ENCODE results near the gene PEMT.

Gene PEMT

DNA sequence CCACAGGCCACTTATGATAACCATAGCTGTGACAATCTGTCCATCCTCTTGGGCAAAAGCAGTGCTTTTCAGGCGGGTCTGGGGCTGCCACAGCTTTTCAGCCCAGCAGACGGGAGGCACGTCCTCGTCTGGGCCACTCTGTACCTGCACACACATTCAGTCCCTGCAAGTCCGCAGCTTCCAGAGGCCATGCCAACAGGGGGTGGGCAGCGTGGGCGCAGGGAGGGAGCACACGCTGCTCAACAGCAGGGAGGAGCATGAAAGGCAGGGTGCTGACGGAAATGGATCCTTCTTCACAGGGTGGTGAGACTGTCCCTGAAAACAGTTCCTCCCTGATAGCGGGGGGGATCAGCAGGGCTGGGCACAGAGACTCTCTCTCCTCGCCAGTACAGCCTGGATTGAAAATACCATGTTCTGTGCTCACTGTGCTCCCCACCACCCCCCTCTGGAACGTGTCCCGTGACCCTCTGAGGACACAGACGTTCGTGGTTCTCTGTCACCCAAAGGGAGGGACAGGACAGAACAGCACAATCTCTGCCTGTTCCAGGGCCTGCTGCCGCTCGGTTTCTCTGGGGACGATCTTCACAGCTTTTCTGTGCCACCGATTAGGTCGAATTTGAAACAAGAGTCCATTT lies 41.7 kb downstream of the PEMT start:
- no peak for DNase-seq

DNA sequence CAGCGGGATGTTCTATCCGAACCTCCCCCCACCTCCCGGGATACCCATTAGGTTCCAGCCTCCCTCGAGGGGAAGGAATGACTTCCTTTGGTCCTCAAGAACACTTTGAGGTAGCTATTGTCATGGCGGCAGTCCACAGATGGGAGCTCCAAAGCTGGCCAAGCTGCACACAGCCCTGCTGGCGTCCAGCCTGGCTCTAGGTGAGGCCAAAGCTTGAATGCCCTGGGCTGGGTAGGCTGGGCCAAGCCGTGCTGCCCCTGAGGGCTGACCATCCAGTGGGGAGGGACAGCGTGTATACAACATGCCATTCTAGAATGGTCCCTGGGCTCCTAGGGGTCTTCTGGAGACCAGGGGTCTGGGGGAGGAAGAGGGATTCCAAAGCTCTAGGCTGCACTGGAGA lies 43.5 kb downstream of the PEMT start:
- DNase-seq = no peak

DNA sequence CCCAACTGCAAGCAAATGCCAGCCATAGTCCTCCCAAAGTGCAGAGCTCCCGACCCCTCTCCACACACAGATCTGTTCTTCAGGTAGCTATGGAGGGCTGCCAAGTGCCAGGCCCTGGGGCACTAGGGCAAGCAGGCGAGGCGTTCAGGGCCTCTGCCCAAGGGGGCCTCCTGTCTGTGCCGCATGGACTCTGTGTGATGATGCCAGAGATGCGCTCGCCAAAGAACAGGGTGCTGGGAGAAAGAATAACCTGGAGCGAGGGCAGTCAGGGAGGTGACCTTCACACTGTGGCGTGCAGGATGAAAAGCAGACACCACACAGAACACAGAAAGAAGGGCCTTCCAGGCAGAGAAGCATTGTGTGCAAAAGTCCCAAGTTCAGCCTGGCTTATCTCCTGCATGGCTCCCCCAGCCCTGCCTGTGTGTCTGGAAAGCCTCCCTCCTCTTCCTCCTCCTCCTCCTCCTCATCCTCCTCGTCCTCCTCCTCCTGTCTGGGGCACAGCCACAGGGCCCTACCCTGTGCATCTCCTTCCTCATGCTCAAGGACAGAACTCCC lies 44.2 kb downstream of the PEMT start:
- no peak for DNase-seq

DNA sequence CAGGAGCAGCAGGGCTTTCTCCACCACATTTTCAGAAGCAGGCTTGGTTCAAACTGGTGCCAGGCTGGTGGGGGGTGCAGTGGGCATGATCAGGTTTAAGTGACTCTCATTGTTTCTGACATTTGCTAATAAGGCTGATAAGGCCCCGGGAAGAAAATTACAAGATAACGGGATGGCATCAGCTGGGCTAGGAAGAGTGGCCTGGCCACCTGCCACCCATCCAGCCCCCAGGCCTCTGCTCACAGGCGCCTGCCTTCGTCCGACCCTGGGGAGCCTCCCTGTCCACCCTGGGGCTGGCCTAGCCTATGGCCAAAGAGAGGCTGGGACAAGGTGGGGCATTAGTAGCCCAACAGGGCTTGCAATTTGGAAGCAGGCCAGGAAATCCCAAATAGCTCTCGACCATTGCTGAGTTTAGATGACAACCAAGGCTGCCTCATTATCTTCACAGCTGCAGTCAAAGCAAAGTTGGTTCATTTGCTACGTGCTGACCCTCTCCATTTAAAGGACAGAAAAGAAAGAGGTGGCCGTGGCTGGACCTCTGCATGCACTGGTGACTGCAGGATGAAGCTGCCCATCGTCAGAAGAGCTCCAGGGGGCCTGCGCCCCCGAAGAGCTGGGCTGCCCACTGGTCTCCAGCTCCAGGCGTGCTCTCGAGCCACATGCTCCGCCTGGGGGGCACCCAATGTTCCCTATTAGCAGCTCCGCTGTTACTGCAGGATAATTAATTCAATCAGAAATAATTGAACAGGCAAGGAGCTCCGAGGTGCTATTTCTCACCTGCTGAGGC lies 44.9 kb downstream of the PEMT start:
- DNase-seq = no peak

DNA sequence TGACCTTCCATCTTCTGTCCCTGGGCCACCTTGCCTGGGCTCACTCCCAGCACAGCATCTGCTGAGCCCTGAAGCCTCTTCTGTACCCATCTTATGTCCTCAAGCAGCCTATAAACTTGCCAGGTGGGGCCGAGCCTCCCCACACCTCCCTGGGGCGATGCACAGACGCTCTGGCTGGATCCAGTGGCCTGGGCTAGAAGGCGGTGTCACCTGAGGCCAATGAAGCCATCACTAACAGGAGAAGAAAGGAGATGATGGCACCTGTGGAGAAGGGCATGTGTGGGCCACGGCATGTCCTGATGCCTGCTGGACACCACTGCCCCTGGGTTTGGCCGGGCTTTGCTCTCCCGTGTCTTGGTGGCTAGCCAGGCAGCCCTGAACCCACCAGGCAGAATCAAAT lies 45.5 kb downstream of the PEMT start:
- DNase-seq = no peak

DNA sequence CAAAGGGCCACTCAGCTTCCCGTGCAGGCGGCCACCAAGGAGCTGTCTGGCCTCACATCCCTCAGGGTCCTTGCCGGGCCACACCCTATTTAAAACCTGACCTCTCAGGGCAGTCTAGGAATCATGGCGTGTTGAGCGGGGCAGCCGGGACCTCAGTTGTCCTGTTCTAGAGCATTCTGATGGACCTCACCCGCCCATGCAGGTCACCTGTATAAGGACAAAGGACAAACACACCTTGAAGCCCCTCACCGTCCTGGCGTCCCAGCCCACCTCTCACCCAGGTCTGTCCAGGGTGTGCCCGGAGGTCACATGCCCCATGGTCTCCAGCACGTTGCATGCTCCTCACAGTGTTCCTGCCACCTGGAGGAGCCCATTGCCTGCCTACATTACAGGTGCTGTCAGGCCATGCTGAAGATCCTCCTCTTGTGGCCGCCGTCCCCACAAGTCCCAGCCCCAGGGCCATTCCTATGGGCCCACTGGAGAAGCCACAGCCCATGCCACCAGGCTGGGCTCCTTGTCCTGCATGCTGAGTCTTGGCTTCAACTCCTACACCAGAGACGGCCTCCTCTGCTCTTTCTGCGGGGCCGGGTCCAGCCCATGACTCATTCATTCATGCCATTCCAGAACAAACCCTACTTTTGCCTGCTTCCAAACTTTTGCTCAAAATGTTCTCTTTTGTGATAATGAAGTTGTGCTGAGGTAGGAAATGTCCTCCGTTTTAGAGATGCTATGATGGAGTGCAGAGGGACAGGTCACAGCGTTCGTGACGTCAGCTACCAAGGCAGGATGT lies 46.3 kb downstream of the PEMT start:
- no peak for DNase-seq

DNA sequence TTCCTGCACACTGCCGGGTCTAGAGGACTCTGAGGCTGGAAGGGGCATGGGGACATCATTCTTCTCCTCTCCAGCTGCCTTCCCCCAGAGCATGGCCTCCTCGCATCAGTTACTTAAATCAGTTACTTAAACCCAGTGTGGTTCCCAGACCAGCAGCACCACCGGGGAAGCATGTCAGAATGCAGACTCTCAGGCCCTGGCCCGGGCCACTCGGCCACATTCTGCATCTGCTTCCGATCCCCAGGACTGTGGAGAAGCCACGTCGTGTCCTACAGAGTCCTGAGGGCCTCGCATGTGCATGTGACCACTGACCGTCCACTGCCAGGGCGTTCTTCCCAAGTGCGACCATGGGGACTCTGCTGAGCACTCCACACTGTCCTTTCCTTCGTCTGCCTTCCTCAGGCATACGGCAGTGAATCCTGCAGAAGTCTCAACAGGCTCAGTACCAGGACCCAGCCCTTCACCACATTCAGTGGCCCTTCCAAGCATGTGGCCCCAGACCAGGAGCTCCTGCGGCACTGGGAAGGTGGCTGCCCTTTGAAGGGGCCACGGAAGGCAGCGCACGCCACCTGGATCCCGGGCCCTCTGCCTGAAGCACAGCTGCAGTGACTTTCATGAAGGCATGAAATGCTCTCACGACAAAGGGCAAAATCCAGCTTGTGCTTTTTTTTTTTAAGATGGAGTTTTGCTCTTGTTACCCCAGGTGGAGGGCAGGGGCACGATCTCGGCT lies 48.4 kb downstream of the PEMT start:
- DNase-seq = no peak

DNA sequence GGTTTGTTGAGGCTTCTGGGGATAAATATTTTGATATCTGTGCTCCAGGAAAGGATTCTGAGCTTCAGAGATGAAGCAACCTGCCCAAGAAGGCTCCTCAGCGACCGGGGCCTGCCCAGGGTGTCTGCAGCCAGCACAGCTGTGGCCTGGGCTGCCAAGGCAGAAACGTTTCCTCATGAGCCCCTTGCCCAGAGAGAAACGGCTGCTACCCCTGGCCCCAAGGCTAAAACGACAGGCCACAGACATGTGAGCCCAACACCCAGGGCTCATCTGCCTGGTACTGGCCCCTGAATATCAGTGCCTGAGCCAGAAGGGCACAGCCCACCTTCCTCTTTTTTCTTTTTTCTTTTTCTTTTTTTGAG lies 49.9 kb downstream of the PEMT start:
- DNase-seq = no peak

DNA sequence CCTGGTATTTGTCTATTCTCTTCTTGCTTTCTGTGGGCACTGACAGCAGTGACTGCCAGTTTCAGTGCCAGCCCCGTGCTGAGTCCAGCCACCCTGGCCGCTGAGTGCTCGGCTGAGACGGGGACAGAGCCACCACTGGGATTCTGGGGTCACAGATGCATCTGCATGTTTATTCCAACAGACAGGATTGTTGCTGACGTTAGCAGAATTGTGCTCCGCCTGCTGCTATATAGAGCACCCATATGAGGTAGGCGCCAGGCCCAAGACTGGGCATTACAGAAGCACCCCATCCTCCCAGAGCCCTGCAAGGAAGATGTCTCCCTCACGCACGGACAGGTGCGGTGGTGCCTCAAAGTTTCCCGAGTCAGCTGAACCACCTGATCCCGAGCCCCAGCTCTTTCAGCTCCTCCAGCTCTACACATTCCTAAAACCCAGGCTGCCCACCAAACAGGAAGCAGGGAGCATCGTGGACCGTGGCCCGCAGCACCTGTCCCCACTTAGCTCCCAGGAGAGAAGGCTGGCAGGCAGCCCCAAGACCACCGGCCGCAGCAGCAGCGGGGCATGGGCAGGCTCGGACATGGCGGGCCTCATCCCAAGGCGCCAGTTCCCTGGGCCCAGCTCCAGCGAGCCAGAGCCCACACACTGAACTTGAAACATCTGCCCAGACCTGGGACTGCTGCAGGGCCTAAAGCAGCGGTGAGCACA lies 50.4 kb downstream of the PEMT start:
- DNase-seq = no peak

DNA sequence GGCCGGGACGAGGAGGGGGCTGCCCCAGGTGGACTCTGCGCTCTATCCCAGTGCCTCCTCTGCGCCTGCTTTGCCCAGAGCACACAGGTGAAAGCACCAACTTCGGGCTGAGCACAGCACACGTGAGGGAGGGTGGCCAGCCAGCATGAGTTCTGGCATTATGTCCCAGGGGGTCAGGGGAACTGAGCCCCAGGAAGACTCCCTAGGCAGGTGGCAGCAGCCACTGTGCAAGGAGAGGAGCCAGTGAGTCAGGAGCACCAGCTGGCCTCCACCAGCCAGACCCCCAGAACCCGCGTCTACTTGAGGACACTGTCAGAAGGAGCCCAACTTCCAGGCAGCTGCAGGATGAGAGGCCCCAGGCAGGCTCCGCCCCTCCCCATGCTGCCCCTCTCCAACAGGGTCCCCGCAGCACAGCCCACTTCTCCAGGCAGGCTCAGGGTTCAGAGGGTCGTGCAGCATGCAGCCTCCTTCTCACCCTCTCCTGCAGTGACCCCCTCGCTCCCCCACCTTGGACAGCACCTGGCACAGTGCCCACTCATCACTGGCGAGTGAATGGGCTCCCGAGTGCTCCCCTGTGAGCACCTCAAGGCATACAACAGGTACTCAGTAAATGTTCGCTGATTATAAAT lies 51.1 kb downstream of the PEMT start:
- no peak for DNase-seq

DNA sequence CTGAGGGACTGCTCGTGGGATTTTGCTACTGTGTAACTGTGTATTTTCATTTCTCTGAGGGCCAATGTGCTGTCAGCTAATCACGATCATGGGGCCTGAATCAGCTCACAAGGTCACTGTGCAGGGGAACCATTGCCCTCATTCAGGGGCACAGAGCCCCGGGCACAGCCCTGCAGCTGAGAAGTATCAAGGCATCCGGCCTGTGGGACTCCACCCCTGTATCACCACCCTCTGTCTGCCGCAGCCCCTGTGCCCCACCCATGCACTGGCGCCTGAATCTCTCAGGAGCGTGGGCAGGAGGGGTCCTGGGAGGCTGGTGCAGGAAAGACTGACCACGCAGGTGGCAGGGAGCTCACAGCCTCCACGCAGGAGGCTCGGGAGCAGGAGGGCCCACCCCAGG lies 51.9 kb downstream of the PEMT start:
- DNase-seq = no peak

DNA sequence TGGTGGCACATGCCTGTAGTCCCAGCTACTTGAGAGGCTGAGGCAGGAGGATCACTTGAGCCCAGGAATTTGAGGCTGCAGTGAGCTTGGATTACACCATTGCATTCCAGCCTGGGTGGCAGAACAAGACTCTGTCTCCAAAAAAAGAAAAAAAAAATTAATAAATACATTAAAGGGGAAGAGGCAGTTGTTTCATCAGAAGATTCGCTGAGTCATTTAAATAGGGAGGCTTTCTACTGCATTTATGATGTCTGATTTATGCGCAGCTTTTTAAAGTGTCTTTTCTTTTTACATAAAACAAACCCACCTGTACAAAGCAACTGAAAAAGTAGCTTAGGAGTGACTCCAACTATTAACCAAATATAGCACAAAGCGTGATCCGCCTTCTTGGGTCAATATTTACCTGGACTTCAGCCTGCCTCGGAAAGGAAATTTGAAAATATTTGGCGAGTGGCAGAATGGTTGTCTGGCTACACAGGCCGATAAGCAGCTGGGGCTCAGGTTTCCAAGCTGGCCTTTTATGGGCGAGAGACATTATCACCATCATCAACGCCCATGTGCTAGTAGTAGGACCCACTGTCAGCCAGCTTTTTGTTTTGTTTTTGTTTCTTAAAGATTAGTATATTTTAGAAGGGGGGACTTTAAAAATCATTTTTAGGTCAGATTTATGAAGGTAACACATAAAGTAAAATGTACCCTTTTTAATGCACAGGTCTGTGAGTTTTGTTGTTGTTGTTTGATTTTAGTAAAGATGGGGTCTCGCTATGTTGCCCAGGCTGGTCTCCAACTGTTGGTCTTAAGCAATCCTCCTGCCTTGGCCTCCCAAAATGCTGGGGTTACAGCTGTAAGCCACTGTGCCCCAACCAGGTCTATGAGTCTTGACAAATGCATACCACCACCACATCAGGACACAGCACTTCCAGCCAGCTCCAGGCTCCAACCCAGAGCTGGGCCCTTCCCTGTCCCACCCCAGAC lies 52.8 kb downstream of the PEMT start:
- no peak for DNase-seq

DNA sequence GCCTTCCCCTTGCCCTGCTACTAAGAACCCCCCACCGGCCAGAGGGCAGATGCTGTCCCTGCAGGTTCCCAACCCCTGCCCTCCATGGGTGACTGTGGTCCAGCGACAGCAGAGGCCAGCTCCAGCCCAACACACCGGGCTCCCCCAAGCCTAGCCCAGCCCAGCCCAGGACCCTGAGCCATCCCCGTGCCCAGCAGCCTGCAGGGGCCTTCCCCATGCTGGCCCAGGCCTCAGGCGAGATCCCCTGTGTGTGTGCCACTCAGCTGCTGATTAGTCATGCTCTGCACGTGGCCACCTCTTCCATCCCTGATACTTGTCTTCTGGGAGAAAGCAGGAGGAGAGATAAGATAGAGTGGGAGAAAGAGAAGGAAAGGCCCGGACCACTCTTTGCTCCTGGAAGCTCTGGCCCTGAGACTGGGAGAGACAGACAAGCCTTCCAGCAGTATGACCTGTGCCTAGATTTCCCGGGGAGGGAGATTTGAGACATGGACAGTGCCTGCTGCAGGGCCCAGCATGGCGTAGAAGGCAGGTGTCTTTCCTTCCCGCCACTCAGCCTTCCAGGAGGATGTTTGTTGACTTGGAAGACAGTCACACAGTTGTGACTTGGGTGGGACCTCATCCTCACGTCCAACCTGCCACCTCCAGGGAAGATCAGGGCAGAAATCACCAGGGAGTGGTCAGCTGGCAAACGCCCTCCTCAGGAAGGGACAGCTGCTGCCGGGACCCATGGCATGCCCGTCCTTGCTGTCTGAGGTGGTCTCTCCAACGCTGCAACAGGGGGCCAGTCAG lies 54.0 kb downstream of the PEMT start:
- DNase-seq = no peak

DNA sequence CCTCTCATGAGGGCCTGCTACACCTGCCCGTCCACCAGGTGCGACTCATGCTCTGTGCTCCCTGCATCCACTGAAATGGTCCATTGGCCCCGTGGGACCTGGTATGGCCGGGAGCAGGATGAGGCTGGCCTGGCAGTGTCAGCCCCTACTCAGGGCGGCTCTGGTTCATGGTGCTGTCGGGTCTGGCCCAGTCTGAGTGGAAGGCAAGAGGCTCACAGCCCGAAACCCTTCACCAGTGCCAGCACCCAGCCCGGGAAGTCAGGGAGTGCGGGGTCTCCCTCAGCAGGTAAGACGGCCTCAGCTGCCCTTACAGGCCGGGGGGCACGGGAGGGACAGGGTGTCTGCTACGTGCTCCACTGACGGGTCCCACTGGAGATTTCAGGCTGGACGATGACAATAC lies 54.8 kb downstream of the PEMT start:
- no peak for DNase-seq

DNA sequence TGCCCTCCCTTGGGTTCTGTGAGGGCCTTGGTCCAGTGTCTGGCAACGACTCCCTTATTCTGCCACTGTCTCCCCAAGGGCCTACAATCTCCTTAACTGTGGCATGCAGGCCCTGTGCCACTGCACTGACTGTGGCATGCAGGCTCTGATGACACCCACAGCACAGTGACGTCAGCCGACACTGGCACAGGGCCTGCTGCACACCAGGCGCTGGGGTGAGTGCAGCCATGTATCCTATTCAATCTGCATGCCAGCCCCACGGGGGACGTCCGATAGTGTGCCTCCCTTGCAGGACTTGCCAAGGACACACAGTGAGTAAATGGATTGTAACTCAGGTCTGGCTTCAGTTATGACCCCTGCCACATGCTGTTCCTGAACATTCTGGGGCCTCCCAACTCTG lies 55.6 kb downstream of the PEMT start:
- no peak for DNase-seq

DNA sequence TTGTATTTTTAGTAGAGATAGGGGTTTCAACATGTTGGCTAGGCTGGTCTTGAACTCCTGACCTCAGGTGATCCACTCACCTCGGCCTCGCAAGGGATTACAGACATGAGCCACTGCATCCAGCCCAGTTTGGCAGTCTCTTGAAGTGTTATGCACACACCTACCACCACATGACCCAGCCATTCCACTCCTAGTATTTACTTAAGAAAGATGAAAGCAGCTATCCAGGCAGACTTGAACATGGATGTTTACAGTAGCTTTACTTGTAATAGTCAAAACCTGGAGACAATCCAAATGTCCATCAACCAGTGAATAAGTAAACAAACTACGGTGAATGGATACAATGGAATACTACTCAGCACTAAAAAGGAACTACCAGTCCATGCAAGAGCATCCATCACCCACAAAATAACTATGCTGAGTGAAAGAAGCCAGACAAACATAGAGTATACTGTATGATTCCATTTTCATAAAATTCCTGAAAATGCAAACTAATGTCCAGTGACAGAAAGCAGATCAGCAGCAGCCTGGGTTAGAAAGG lies 57.5 kb downstream of the PEMT start:
- DNase-seq = no peak

DNA sequence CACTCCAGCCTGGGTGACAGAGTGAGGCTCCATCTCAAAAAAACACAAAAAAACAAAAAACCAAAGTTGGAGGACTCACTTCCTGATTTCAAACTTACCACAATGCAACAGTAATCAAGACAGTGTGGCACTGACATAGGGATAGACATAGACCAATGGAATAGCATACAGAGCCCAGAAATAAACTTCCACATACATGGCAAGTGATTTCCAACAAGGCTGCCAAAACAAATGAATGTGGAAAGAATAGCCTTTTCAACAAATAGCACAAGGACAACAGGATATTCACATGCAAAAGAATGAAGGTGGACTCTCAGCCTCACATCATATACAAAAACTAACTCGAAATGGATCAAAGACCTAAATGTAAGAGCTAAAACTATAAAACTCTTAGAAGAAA lies 58.5 kb downstream of the PEMT start:
- no peak for DNase-seq

DNA sequence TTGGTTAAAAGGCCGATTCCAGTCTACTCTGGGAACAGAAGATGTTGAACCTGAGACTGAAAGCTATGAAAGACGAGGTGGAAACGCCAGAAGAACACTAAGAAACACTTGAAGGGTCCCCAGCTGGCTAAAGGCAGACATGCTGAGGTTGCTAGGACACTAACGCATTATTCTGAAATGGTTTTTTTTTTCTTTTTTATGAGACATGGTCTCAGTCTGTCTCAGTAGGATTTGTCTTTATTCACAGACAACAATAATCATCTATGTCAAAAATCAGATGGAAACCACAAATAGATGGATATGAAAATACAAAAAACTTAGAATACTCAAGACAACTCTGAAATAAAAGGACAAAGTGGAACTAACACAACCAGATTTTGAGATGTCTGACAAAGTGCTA lies 60.4 kb downstream of the PEMT start:
- DNase-seq = no peak
